Measurements from ENCODE around the gene PRKCH.

Gene PRKCH

DNA sequence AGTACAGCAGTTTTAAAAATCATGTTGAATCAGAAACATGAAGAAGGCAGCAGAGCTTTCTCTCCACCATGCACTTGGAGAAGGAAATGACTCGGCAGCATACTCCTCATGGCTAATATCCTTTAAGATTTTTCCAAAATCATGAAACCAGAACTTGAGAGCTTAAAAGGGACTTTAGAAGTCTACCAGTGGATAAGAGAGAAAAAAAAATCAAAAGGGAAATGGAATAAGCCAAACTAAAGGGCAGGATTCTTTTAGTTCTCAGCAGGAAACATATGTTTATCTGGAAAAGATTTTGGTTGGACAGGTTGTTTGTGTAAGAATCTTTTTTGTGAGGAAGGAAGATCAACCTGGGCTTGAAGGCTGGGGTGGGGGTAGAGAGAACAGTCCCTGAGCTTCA, 111.8 kb downstream of the PRKCH start:
- TF ChIP-seq, protein P1, sequence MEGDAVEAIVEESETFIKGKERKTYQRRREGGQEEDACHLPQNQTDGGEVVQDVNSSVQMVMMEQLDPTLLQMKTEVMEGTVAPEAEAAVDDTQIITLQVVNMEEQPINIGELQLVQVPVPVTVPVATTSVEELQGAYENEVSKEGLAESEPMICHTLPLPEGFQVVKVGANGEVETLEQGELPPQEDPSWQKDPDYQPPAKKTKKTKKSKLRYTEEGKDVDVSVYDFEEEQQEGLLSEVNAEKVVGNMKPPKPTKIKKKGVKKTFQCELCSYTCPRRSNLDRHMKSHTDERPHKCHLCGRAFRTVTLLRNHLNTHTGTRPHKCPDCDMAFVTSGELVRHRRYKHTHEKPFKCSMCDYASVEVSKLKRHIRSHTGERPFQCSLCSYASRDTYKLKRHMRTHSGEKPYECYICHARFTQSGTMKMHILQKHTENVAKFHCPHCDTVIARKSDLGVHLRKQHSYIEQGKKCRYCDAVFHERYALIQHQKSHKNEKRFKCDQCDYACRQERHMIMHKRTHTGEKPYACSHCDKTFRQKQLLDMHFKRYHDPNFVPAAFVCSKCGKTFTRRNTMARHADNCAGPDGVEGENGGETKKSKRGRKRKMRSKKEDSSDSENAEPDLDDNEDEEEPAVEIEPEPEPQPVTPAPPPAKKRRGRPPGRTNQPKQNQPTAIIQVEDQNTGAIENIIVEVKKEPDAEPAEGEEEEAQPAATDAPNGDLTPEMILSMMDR (IDR thresholded peaks at IDR 0.05; ENCODE audit: low read depth, low read length): no peak
- no peak overlapping the region for H3K4me3 ChIP-seq (ENCODE audit: low read depth, low read length)

DNA sequence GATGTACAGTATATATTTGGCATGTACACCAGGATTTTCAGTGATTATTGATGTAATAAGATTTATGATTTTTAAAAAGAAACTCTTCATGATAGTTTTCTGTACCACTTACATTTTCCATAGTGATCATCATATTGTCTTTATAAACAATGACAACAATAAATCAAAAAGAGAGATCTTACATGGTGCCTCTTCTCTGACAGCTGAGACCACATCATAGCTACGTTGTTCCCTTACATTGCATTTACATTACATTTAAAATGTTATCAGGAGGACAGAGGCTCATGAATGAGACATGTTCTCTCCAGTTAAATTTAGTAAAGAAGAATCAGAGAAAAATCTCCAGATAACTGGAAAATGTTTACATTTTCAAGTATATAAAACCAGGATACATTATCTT, 112.4 kb downstream of the PRKCH start:
- TF ChIP-seq, protein P1 (IDR thresholded peaks at IDR 0.05; ENCODE audit: low read depth, low read length): no peak
- H3K4me3 ChIP-seq (ENCODE audit: low read depth, low read length): no peak overlapping the region

DNA sequence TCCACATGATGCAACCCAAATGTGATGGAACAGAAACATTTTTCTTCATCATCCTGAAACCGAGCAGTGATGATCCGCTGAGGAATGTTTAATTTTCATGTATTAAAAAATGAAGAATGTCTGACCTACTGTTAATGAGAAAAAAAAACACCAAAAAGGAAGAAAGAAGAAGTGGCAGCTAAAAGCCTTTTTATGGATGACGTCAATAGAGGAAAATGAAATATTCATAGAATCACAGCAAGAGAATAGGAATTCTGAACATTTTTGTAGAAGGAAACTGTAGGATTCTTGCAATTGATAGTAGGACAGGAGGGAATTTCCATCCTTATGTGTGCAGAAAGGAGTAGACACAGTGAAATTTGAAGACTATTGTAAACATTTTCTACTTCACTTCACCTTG, 112.9 kb downstream of the PRKCH start:
- no peak overlapping the region for H3K4me3 ChIP-seq (ENCODE audit: low read depth, low read length)
- TF ChIP-seq, protein P1 (IDR thresholded peaks at IDR 0.05; ENCODE audit: low read depth, low read length): no peak

DNA sequence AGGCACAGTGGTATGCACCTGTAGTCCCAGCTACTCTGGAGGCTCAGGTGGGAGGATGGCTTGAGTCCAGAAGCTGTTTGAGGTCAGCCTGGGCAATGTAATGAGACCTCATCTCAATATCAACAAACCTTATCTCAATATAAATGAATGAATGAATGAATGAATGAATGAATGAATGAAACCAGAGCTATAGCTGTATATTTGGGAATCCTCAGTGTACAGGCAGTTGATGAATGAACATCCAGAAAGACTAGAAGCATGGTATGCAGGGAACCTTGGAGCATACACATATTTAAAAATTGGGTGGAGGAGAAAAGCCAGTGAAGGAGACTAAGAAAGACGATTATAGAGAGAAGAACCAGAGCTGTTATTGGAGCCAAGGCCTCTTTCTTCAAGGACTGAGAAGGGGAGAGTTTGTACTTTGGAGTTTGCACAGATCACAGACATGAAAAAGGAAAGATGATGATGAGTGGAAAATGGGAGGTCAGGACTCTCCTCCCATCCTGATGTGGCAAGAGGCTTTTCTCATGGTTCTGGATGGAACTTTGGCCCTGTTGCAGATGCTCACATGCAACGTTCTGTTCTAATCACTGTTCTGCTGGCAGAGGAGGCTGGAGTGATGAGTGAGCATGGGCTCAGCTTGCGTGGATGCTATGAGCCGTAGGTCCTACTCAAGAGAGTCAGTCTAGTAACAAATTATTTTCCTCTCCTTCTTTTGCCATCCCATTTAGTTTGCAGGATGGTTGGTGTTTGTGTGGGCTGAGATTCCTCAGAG, 114.4 kb downstream of the PRKCH start:
- TF ChIP-seq, protein P1 (IDR thresholded peaks at IDR 0.05; ENCODE audit: low read depth, low read length): no peak
- no peak overlapping the region for H3K4me3 ChIP-seq (ENCODE audit: low read depth, low read length)

DNA sequence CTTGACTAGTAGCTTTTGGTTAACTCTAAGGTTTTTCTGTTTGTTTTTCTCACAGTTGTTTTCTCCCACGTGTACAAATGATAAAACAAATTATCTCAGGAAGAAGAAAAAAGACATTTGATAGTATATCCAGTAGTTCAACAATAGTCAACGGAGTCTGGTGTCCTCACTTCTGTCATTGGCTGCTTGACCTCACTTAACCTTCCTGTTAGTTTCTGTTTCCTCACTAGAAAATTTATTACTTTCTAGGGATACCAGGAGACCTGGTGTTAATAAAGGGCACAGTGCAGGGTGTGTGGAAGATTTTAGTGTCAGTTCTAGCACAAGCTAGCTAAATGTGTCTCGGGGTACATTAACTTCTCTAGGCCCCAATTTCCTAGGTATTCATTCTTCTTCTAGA, 116.0 kb downstream of the PRKCH start:
- no peak overlapping the region for H3K4me3 ChIP-seq (ENCODE audit: low read depth, low read length)
- TF ChIP-seq, protein P1 (IDR thresholded peaks at IDR 0.05; ENCODE audit: low read depth, low read length): no peak

DNA sequence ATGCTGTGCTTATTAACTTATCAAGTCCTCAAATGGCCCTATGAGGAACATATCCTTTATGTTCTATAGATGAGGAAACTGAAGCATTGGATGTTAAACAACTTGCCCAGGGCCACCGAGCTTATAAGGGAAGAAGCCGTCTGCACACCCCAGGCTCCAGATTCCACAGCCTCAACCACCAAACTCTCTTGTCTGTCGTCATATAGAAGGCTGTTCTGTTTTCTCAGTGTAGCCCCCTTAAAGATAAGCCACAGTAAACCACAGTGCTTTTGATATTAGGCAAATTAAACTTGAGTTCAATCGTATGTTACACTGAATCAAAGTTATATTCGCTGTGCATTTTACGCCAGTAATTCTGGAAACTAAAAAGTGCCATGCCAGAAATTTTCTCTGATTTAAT, 116.7 kb downstream of the PRKCH start:
- no peak overlapping the region for H3K4me3 ChIP-seq (ENCODE audit: low read depth, low read length)
- TF ChIP-seq, protein P1 (IDR thresholded peaks at IDR 0.05; ENCODE audit: low read depth, low read length): no peak

DNA sequence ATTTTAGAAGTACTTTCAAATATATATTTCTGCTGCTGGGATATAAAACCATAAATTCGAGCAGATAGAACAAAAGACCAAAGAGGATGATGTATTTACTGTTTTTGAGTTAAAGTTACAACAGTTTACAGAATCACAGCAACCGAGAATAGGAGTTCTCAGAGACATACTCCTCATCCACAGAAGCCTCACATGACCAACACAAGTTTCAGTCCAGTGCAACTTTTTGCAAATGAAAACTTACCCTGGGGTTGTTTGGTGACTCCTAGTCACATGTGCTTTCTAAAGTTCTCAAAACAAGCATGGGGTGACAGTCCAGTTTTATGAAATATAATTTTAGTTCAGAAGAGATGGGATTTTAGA, 117.1 kb downstream of the PRKCH start:
- no peak overlapping the region for H3K4me3 ChIP-seq (ENCODE audit: low read depth, low read length)
- TF ChIP-seq, protein P1 (IDR thresholded peaks at IDR 0.05; ENCODE audit: low read depth, low read length): no peak

Measured in WI38 (cell line).